ENCODE data around the gene GPNMB. TPM values are rescaled to one million over a fixed set of nuclear protein-coding genes. Genes with fewer than 3 reads are reported as not detected.
A peak's percentile ranks its signal among the peaks of the same experiment; 100 is the strongest.

The GPNMB gene
- total RNA-seq, 1 donor from 2014 or later: 113 TPM

DNA sequence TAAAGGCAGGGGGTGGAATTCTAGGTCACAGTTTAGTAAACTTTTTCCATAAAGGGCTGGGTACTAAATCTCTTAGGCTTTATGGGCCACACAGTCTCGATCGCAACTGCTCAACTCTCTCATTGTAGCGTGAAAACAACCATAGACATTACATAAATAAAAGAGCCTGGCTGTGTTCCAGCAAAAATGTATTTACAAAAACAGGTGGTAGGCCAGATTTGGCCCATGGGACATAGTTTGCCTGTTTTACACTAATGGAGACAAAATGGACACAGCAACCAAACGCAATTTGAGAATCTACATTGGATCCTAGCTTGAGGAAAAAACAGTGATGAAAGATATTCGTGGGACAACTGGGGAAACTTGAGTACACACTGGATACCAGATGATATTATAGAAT lies 29.3 kb downstream of the GPNMB start:
- no peak overlapping the region for H3K27ac ChIP-seq
- DNase-seq (ENCODE audit: extremely low spot score in 2 of 2): no peak
- intact Hi-C loops (cut with DNase I): no loop called here
- H3K27me3 ChIP-seq: no peaks in the 10 kb centered on the region
- no peaks in the 10 kb centered on the region for H3K4me1 ChIP-seq
- H3K36me3 ChIP-seq: peaks cover 0 to 40% of the 10 kb centered on the region in 2 donors
- H3K9me3 ChIP-seq: no peaks in the 10 kb centered on the region
- TF ChIP-seq POLR2AphosphoS5 (IDR thresholded peaks at IDR 0.05; ENCODE audit: insufficient read depth in 1 of 2, low read depth in 1 of 2) (no peak), POLR2A (IDR thresholded peaks at IDR 0.05) (no peak)
- H3K4me3 ChIP-seq: no peak overlapping the region

- no peak for TF ChIP-seq POLR2AphosphoS5 (IDR thresholded peaks at IDR 0.05; ENCODE audit: insufficient read depth in 1 of 2, low read depth in 1 of 2)
- TF ChIP-seq POLR2A (IDR thresholded peaks at IDR 0.05): no peak
- TF ChIP-seq CTCF (IDR thresholded peaks at IDR 0.05): no peak
Observed at GRCh38 chr7:23276376-23276775, 29.8 kb downstream of the GPNMB start.

DNA sequence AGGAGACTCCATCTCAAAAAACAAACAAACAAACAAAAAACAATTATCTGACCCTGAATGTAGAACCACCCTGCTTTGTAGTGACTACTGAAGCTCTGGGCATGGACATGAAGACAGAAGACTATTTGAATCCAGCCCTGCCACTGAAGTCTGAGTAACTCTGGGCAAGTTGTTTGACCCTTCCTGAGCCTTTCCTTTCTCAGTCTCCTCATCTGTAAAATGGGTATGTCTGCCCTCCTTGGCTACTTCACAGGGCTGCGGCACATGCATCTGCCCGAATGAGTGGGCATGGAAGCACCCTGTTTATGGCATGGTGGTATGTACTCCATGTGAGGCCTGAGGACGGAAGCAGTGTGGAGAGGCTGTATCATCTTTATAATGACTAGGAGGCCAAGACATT lies 30.4 kb downstream of the GPNMB start:
- Histone ChIP-seq H3K27me3 (no peaks in the 10 kb centered on the region), H3K36me3 (peaks cover 0 to 29% of the 10 kb centered on the region in 2 donors), H3K4me3 (no peak overlapping the region), H3K4me1 (no peaks in the 10 kb centered on the region), H3K27ac (no peak overlapping the region), H3K9me3 (no peaks in the 10 kb centered on the region)
- TF ChIP-seq CTCF (IDR thresholded peaks at IDR 0.05) (no peak), POLR2A (IDR thresholded peaks at IDR 0.05) (no peak), POLR2AphosphoS5 (IDR thresholded peaks at IDR 0.05; ENCODE audit: insufficient read depth in 1 of 2, low read depth in 1 of 2) (no peak)
- DNase-seq (ENCODE audit: extremely low spot score in 2 of 2): no peak
- intact Hi-C loops (cut with DNase I): no loop called here

More at GRCh38 chr7:23276376-23276775, 29.8 kb downstream of the GPNMB start:
- intact Hi-C loops (cut with DNase I): no loop called here
- H3K27ac ChIP-seq: no peak overlapping the region
- no peaks in the 10 kb centered on the region for H3K27me3 ChIP-seq
- H3K9me3 ChIP-seq: no peaks in the 10 kb centered on the region
- H3K4me1 ChIP-seq: no peaks in the 10 kb centered on the region
- H3K4me3 ChIP-seq: no peak overlapping the region
- peaks cover 0 to 35% of the 10 kb centered on the region in 2 donors for H3K36me3 ChIP-seq
- DNase-seq (ENCODE audit: extremely low spot score in 2 of 2): no peak

DNA sequence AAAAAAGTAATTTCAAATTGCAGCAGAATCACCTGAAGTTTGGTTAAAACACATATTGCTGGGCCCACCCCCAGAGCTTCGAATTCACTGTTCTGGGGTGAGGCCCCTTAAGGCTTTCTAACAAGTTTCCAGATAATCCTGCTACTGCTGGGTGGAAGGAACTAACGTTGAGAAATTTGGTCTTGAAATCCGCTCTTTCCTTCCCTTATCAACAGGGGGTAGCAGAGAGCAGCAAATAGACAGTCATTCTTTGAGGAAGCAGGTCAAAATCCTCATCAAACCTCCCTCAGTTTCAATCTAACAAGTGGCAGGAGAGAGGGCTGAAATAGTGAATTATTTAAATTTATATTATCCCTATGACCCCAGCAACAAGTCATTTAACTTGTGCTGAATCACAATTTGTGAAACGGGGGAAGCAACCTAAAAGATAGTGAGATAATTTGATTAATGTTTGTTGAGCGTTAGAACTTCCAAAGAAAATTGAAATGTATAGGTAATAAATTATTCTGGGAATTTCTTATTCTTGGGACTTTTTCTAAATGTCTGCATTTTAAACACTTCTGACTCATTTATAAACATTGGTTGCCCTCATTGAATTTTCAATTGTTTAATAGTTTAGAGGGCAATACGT lies 30.9 kb downstream of the GPNMB start:
- Histone ChIP-seq H3K36me3 (peaks cover 0 to 28% of the 10 kb centered on the region in 2 donors), H3K9me3 (no peaks in the 10 kb centered on the region), H3K4me3 (no peak overlapping the region), H3K27ac (no peak overlapping the region), H3K27me3 (no peaks in the 10 kb centered on the region), H3K4me1 (no peaks in the 10 kb centered on the region)
- intact Hi-C loops (cut with DNase I): no loop called here
- DNase-seq (ENCODE audit: extremely low spot score in 2 of 2): no peak
- TF ChIP-seq POLR2AphosphoS5 (IDR thresholded peaks at IDR 0.05; ENCODE audit: insufficient read depth in 1 of 2, low read depth in 1 of 2): no peak
- peak; percentile 9 to 44 (median 34) for TF ChIP-seq CTCF (IDR thresholded peaks at IDR 0.05)
- no peak for TF ChIP-seq POLR2A (IDR thresholded peaks at IDR 0.05)

DNA sequence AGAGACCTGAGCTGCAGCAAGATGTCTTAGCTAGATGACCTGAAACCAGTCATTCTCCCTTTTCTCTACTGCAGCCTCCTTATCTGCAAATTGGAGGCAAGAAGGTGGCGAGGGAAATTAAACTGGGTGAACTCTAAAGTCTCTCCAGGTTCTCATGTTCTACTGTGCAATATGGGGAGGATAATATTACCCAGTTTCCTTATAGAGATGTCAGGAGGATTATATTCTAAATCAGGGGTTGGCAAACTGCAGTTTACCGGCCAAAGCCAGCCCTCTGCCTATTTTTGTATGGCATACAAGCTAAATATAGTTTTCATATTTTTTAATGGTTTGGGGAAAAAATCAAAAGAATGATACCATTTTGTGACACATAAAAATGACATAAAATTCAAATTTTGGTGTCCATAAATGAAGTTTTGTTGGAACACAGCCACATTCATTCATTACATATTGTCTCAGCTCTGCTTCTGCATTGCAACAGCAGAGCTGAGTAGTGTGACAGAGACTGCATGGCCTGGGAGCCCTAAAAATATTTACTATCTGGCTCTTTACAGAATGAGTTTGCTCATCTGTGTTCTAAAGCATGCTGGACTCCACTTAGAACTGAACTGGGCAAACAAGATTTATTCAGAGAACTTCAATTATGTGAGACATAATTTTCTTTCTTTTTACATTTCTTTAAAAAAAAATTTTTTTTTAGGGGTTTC lies 33.4 kb downstream of the GPNMB start:
- H3K27me3 ChIP-seq: no peaks in the 10 kb centered on the region
- no peaks in the 10 kb centered on the region for H3K9me3 ChIP-seq
- H3K36me3 ChIP-seq: peaks cover 0 to 11% of the 10 kb centered on the region in 2 donors
- no peak for DNase-seq (ENCODE audit: extremely low spot score in 2 of 2)
- intact Hi-C loops (cut with DNase I): no loop called here
- H3K4me1 ChIP-seq: no peaks in the 10 kb centered on the region
- H3K4me3 ChIP-seq: no peak overlapping the region
- no peak overlapping the region for H3K27ac ChIP-seq
- TF ChIP-seq CTCF (IDR thresholded peaks at IDR 0.05): no peak
